Pancreas (tissue), 10 donors: ENCODE data around the gene ATXN1L. TPM values are rescaled to one million over a fixed set of nuclear protein-coding genes. Genes with fewer than 3 reads are reported as not detected.

ENCODE experiments used
- ATAC-seq, 4 donors: fragments of 200-7000 bp; cut with Tn5 transposase; one replicate each; pipeline versions ENCODE4 v1.8.0 to v1.9.1; 2020; ENCODE audit warnings: mild to moderate bottlenecking in 4 of 4, moderate library complexity in 4 of 4
- DNase-seq, 6 donors: peaks; one replicate each; pipeline ENCODE4 v3.0.0-alpha.2; 2020
- FAIRE-seq: peaks from 2 replicates; lab custom pipeline; 2012; peaks lifted over from hg19 to GRCh38; lab: Jason Lieb, UNC
- H3K27ac ChIP-seq, 4 donors: fragments of 200-600 bp; sonication (generic); 1 replicate in 3 of 4; 2 replicates in 1 of 4; pipeline versions ENCODE4 v1.5.0 to v1.8.0; 2020
- H3K27me3 ChIP-seq, 4 donors: fragments of 200-600 bp; one replicate each; pipeline ENCODE4 v1.8.0; 2021
- H3K36me3 ChIP-seq, 3 donors: fragments of 200-600 bp; sonication (generic) in 1 of 3; one replicate each; pipeline versions ENCODE4 v1.5.0 to v1.8.0; 2020 to 2021
- H3K4me1 ChIP-seq, 3 donors: fragments of 200-600 bp; one replicate each; pipeline ENCODE4 v1.8.0; 2021
- H3K4me3 ChIP-seq, 4 donors: fragments of 200-600 bp; sonication (generic) in 2 of 4; one replicate each; pipeline versions ENCODE4 v1.5.0 to v1.8.0; 2020 to 2021
- H3K9me3 ChIP-seq, 4 donors: fragments of 200-600 bp; one replicate each; pipeline ENCODE4 v1.8.0; 2021
- WGBS, 2 donors: extraction: QIAGEN DNeasy Blood & Tissue Kit; methylation state at CpG; one replicate each; pipeline ENCODE4 v1.1.7; 2013; 5-methylcytosine and 5-hydroxymethylcytosine counted together
- intact Hi-C, 3 donors: fragments of 100-400 bp; cut with DNase I; formaldehyde crosslinking; loops; one replicate each; pipeline versions ENCODE4 v1.11.1 to v1.14.2; 2022
- polyA plus RNA-seq, 2 donors: library from polyadenylated mRNA; stranded (reverse); fragments of 200-250 nt; gene quantifications; one replicate each; pipeline ENCODE4 v1.2.3, GENCODE V29; 2013
- total RNA-seq, 6 donors: library from RNA; stranded (reverse); fragmentation: NEBNext Ultra II Directional in 4 of 6; extraction: Animal tissue kit (Norgen Biotek cat#: 25700) in 4 of 6; gene quantifications; one replicate each; pipeline versions ENCODE4 v1.2.1 to v1.2.4, GENCODE V29; 2021 to 2023
- TF ChIP-seq, protein P1 (sequence below), 4 donors: fragments of 200-600 bp; sonication (generic) in 3 of 4; IDR thresholded peaks; one replicate each; pipeline versions ENCODE4 v1.5.0 to v1.8.0; 2021; ENCODE audit warnings: antibody characterized with exemption in 4 of 4
- donor health status: healthy with polysubstance abuse.
- donor health status: DM: no; HTN: no; CAD: no; lungs with moderate emphysema.
- donor health status: DM: no; HTN: no; CAD: no.
- donor health status: control.
- donor health status: control.
- donor health status: Bipolar disorder and iron deficiency.
- donor health status: DM: yes; HTN: yes; CAD: no.
- donor health status: DM: no; HTN: no; CAD: no.
- donor health status: DM: no; HTN: no; CAD: no.
- donor health status: DM: yes; HTN: yes; CAD: no.

ATXN1L gene
- total and polyA plus RNA-seq, 8 donors: 5.5 to 17.4 (median 11.6) TPM

DNA sequence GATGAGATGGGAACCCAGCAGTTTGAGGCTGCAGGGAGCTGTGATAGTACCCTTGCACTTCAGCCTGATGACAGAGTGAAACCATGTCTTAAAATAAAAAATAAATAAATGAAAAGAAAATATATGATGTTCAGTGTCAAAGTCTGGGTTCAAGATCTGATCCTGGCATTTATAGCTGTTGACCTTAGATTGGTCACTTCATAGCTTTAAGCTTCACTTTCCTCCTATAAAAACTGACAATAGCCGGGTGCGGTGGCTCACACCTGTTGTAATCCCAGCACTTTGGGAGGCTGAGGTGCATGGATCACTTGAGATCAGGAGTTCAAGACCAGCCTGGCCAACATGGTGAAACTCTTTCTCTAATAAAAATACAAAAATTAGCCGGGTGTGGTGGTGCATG lies 43.4 kb downstream of the ATXN1L start:
- FAIRE-seq (no peak), ATAC-seq (no peak), DNase-seq (no peak)
- Histone ChIP-seq H3K4me1 (peaks cover 0 to 6% (median 0%) of the 10 kb centered on the region in 3 donors), H3K27ac (no peak overlapping the region), H3K9me3 (no peaks in the 10 kb centered on the region), H3K4me3 (no peak overlapping the region), H3K27me3 (no peaks in the 10 kb centered on the region), H3K36me3 (no peaks in the 10 kb centered on the region)
- intact Hi-C loops: no loop called here
- 88 to 96% methylated on average over 3 of the region's 3 CpGs for WGBS, 2 donors
- TF ChIP-seq, protein P1, sequence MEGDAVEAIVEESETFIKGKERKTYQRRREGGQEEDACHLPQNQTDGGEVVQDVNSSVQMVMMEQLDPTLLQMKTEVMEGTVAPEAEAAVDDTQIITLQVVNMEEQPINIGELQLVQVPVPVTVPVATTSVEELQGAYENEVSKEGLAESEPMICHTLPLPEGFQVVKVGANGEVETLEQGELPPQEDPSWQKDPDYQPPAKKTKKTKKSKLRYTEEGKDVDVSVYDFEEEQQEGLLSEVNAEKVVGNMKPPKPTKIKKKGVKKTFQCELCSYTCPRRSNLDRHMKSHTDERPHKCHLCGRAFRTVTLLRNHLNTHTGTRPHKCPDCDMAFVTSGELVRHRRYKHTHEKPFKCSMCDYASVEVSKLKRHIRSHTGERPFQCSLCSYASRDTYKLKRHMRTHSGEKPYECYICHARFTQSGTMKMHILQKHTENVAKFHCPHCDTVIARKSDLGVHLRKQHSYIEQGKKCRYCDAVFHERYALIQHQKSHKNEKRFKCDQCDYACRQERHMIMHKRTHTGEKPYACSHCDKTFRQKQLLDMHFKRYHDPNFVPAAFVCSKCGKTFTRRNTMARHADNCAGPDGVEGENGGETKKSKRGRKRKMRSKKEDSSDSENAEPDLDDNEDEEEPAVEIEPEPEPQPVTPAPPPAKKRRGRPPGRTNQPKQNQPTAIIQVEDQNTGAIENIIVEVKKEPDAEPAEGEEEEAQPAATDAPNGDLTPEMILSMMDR (IDR thresholded peaks at IDR 0.05): no peak

DNA sequence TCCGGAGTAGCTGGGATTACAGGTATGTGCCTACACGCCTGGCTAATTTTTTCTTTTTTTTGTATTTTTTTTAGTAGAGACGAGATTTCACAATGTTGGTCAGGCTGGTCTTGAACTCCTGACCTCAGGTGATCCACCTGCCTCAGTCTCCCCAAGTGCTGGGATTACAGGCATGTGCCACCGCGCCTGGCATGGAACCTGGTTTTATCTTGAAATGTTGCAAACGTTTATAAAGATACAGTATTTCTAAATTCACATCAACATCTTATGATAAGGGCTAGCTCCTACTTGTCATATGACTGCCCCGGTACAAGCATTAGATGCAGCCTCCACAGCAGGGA lies 48.1 kb downstream of the ATXN1L start:
- ATAC-seq (no peak), DNase-seq (no peak), FAIRE-seq (no peak)
- no peaks in the 10 kb centered on the region for H3K27me3 ChIP-seq
- H3K9me3 ChIP-seq: no peaks in the 10 kb centered on the region
- peaks cover 0 to 24% (median 11%) of the 10 kb centered on the region in 3 donors for H3K4me1 ChIP-seq
- H3K4me3 ChIP-seq: peak overlapping the region; percentile 78 to 98 (median 94)
- WGBS, 2 donors: 30 to 33% methylated on average over 7 of the region's 7 CpGs
- no peaks in the 10 kb centered on the region for H3K36me3 ChIP-seq
- H3K27ac ChIP-seq: peak overlapping the region in 3 of 4 donors; percentile 67 to 98 (median 98)
- intact Hi-C loops: loop anchor here in 1 of 3 donors (10.0 kb wide), 1 partner anchor 89 kb away; the partner anchor contains the start of gene AP1G1
- TF ChIP-seq, protein P1 (IDR thresholded peaks at IDR 0.05): no peak

DNA sequence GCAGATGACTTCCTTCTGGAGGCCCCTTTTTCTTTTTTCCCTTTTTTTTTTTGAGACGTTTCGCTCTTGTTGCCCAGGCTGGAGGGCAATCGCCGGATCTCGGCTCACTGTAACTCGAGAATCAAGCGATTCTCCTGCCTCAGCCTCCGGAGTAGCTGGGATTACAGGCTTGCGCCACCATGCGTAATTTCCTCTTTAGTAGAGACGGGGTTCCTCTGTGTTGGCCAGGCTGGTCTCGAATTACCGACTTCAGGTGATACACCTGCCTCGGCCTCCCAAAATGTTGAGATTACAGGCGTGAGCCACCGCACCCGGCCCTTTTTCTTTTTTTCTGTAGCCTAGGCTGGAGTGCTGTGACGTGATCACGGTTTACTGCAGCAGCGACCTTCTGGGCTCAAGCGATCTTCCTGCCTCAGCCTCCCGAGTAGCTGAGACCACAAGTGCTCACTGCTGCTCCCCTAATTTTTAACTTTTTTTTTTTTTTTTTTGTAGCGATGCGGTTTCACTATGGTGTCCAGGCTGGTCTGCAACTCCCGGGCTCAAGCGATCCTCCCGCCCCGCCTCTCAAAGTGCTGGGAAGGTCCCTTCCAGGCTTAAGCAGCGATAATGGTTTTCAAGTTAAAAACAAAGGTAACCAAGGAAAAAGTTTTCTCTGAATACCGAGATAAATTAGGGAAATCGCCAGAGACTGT lies 48.6 kb downstream of the ATXN1L start:
- intact Hi-C loops: loop anchor here in 1 of 3 donors (10.0 kb wide), 1 partner anchor 90 kb away; the partner anchor contains the start of gene AP1G1
- H3K9me3 ChIP-seq: no peaks in the 10 kb centered on the region
- TF ChIP-seq, protein P1 (IDR thresholded peaks at IDR 0.05): no peak
- H3K27me3 ChIP-seq: no peaks in the 10 kb centered on the region
- peak in 5 of 6 donors; percentile 31 to 60 (median 38) for DNase-seq
- H3K4me3 ChIP-seq: peak overlapping the region; percentile 78 to 98 (median 94)
- H3K27ac ChIP-seq: peak overlapping the region; percentile 67 to 98 (median 94)
- H3K4me1 ChIP-seq: peaks cover 0 to 27% (median 11%) of the 10 kb centered on the region in 3 donors
- no peaks in the 10 kb centered on the region for H3K36me3 ChIP-seq
- WGBS, 2 donors: 0 to 1% methylated on average over 31 of the region's 31 CpGs
- no peak for FAIRE-seq
- ATAC-seq: peak; percentile 28 to 49 (median 38)

- intact Hi-C loops: loop anchor here in 1 of 3 donors (10.0 kb wide), 1 partner anchor 90 kb away; the partner anchor contains the start of gene AP1G1
- peaks cover 0 to 29% (median 11%) of the 10 kb centered on the region in 3 donors for H3K4me1 ChIP-seq
- FAIRE-seq: no peak
- TF ChIP-seq, protein P1 (IDR thresholded peaks at IDR 0.05): no peak
- H3K9me3 ChIP-seq: no peaks in the 10 kb centered on the region
- peak within 1 kb of the TSS; percentile 78 to 98 (median 94) for H3K4me3 ChIP-seq
- peak within 1 kb of the TSS; percentile 67 to 98 (median 94) for H3K27ac ChIP-seq
- H3K36me3 ChIP-seq: no peaks in the 10 kb centered on the region
- peak; percentile 96 to 98 (median 98) for DNase-seq
- 0 to 1% methylated on average over 47 to 67 of the region's 67 CpGs for WGBS, 2 donors
- ATAC-seq: peak; percentile 94 to 98 (median 95)
- no peaks in the 10 kb centered on the region for H3K27me3 ChIP-seq
Observed at GRCh38 chr16:71894921-71895678, 49.3 kb downstream of the ATXN1L start, which contains the start of gene IST1. IST1 (plus strand) TSS chr16:71895531; CDS start chr16:71915641, 20,110 bp downstream.
